ENCODE measurements around the gene CITED1. TPM values are rescaled to one million over a fixed set of nuclear protein-coding genes. Genes with fewer than 3 reads are reported as not detected.

CITED1 gene
- total RNA-seq, 1 experiment from 2014 or later: 0.36 TPM

GRCh38 chrX:72296991-72297390 is 8.7 kb downstream of the CITED1 start:
- no peak for TF ChIP-seq REST (IDR thresholded peaks at IDR 0.05; ENCODE audit: insufficient read depth in 1 of 2, low read depth in 2 of 2, low read length in 1 of 2)
- TF ChIP-seq CTCF (IDR thresholded peaks at IDR 0.05): no peak
- TF ChIP-seq POLR2AphosphoS5 (IDR thresholded peaks at IDR 0.05; ENCODE audit: low read depth, low read length): no peak
- no peak for TF ChIP-seq SIN3A (IDR thresholded peaks at IDR 0.05; ENCODE audit: borderline replicate concordance, insufficient read depth, low read depth, low read length)
- no peak for TF ChIP-seq TCF7L2 (IDR thresholded peaks at IDR 0.05; ENCODE audit: low read depth, low read length)
- ATAC-seq (no peak), DNase-seq (ENCODE audit: low read depth, low spot score) (no peak)
- Histone ChIP-seq H3K36me3 (ENCODE audit: control insufficient read depth, insufficient read depth, low read length) (no peaks in the 10 kb centered on the region), H3K9me3 (ENCODE audit: control insufficient read depth, insufficient read depth, low read depth, low read length) (no peaks in the 10 kb centered on the region), H3K4me1 (ENCODE audit: control insufficient read depth, insufficient read depth, low read length) (no peaks in the 10 kb centered on the region), H3K4me3 (ENCODE audit: low read depth in 2 of 2, low read length in 2 of 2) (no peak overlapping the region), H3K27ac (ENCODE audit: low read length) (no peak overlapping the region), H3K27me3 (ENCODE audit: control insufficient read depth, insufficient read depth, low read length) (no peaks in the 10 kb centered on the region)
- intact Hi-C loops (cut with micrococcal nuclease; ENCODE audit: unreplicated experiment) (no loop called here), in situ Hi-C loops (cut with HindIII; ENCODE audit: low pct_unique_long_range_greater_than_20kb, low sequenced_read_pairs) (no loop called here)
- POLR2A ChIA-PET: no interaction called here
- BruUV-seq (replicated peaks): no TSS peak
- CTCF ChIA-PET: no interaction called here

- no peak for TF ChIP-seq SIN3A (IDR thresholded peaks at IDR 0.05; ENCODE audit: borderline replicate concordance, insufficient read depth, low read depth, low read length)
- no peak for TF ChIP-seq TCF7L2 (IDR thresholded peaks at IDR 0.05; ENCODE audit: low read depth, low read length)
- no peak for TF ChIP-seq CTCF (IDR thresholded peaks at IDR 0.05)
- no peak for TF ChIP-seq POLR2AphosphoS5 (IDR thresholded peaks at IDR 0.05; ENCODE audit: low read depth, low read length)
- no peak for TF ChIP-seq REST (IDR thresholded peaks at IDR 0.05; ENCODE audit: insufficient read depth in 1 of 2, low read depth in 2 of 2, low read length in 1 of 2)
- Histone ChIP-seq H3K9me3 (ENCODE audit: control insufficient read depth, insufficient read depth, low read depth, low read length) (no peaks in the 10 kb centered on the region), H3K4me1 (ENCODE audit: control insufficient read depth, insufficient read depth, low read length) (no peaks in the 10 kb centered on the region), H3K4me3 (ENCODE audit: low read depth in 2 of 2, low read length in 2 of 2) (no peak overlapping the region), H3K36me3 (ENCODE audit: control insufficient read depth, insufficient read depth, low read length) (no peaks in the 10 kb centered on the region), H3K27me3 (ENCODE audit: control insufficient read depth, insufficient read depth, low read length) (no peaks in the 10 kb centered on the region), H3K27ac (ENCODE audit: low read length) (no peak overlapping the region)
- ChIA-PET POLR2A (no interaction called here), CTCF (no interaction called here)
- DNase-seq (ENCODE audit: low read depth, low spot score) (no peak), ATAC-seq (no peak)
- in situ Hi-C loops (cut with HindIII; ENCODE audit: low pct_unique_long_range_greater_than_20kb, low sequenced_read_pairs) (no loop called here), intact Hi-C loops (cut with micrococcal nuclease; ENCODE audit: unreplicated experiment) (no loop called here)
- BruUV-seq (replicated peaks): no TSS peak
Measured at GRCh38 chrX:72295745-72296144, 10.0 kb downstream of the CITED1 start.
